Glomerular endothelial cell (primary cell): Measurements from ENCODE around the gene OSMR. TPM values are rescaled to one million over a fixed set of nuclear protein-coding genes. Genes with fewer than 3 reads are reported as not detected.
"Not testable (repeated sequence)": the region's sequence is repeated elsewhere in the genome, so short reads cannot be mapped to it uniquely, and the experiment has no call there.

Experiments used
- DNase-seq: peaks from one replicate; pipeline ENCODE4 v3.0.0-alpha.2; 2011; ENCODE audit warnings: low read depth, low spot score; ENCODE audit errors: extremely low read depth
- total RNA-seq: library from RNA; depleted of rRNA; stranded (reverse); fragments of >200 nt; gene quantifications from 2 replicates; pipeline ENCODE4 v1.2.3, GENCODE V29; 2015

Gene OSMR
- total RNA-seq, 1 donor from 2014 or later = 37.3 TPM

DNA sequence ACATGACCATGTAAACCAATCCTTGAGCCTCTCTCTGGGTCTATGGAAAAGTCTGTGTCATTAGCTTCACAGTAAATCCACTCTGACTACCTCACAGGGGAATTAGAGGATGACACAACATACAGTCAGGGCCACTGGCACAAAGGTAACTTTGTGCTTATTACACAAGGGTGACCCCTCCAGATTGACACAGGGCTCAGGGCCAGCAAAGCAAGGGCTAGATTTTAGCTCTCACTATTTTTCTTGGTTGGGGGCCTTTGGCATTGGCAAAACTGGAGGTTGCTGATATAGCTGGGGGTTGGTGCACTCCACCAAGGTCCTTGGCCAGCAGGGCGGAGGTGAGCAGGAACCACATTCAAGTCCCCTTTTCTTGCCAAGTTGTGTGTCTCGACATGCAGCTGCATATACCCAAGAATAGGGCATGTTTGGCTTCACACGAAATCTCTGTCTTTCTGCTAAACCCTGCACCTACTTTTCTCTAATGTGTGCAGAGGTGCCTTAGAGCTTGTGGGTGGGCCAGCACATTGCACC, 15.2 kb upstream of the OSMR start:
- DNase-seq = no peak

DNA sequence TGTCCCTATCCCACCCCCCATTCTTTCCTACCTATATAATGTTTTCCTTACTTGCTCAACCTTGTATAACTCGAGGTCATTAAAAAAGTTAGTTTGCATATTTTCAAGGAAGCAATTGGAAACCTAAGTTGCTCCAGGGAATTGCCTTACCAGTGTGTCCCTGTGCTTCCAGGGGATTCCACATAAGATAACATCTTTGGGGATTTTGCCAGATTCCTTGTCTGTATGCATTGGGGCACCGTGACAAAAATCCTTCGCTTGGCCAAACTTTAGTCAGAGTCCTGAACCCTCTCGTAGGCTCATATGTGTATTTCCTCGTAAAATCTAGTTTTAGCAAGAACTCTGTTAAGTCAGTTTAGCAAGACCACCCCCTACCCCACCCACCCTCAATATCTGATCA, 14.7 kb upstream of the OSMR start:
- DNase-seq = no peak

- no peak for DNase-seq
Observed at GRCh38 chr5:38831909-38832308, 13.9 kb upstream of the OSMR start.

DNA sequence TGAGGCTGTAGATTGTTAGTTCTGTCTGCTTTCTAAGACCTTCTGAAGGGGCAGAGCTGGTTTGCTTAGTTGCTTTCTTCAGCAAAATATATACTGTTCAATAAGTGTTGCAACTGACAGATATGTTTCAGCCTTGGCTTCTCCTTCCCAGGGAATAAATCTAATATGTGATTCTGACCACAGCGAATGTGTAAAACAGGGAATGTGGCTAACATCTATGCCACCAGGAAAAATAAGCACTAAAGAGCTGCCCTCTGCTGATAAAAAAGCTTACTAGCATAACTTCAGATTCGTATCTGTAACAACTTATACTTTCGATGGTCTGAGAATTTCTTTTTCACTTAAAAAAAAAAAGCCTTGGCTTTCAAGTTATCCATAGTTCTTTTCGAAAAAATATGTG, 13.0 kb upstream of the OSMR start:
- DNase-seq = no peak

GRCh38 chr5:38835887-38836286, 9.9 kb upstream of the OSMR start:
- no peak for DNase-seq

DNA sequence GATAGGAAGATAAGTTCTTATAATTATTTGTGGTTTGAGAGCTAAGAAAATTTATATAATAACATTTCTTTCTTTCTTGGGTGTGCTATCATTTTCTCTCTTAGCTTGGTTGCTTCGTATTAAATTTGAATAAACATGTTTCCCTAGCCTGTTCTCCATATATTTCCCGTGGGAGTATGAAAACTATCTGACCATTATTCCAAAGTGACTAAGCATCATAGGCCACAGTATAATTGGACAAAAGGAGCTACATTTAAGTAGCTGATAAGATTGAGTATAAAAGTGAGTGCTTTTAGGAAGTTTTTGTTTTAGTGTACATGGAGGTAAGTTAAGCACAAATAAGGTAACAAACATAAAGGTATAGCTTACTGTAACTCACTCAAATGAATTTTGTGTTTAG, 8.4 kb upstream of the OSMR start:
- DNase-seq = no peak

DNA sequence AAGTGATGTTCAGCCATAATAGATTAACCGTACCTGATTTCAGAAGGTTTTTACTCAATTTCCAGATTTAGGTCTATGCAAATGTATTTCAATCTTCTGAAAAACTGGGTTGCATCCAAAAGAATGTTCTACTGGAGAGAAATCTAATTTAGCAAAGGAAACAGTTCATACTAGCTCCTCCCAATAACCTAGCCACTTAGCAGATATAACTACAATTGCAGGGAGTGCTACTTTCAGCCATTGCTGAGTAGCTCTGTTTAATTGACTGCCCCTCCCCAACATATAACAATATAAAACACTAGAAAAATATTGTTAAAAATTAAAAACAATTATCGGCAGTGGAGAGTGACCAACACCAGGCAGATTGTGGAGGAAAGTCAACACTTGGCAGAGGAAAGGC, 7.9 kb upstream of the OSMR start:
- DNase-seq = no peak

- DNase-seq = no peak
Observed at GRCh38 chr5:38843665-38844064, 2.1 kb upstream of the OSMR start.

DNA sequence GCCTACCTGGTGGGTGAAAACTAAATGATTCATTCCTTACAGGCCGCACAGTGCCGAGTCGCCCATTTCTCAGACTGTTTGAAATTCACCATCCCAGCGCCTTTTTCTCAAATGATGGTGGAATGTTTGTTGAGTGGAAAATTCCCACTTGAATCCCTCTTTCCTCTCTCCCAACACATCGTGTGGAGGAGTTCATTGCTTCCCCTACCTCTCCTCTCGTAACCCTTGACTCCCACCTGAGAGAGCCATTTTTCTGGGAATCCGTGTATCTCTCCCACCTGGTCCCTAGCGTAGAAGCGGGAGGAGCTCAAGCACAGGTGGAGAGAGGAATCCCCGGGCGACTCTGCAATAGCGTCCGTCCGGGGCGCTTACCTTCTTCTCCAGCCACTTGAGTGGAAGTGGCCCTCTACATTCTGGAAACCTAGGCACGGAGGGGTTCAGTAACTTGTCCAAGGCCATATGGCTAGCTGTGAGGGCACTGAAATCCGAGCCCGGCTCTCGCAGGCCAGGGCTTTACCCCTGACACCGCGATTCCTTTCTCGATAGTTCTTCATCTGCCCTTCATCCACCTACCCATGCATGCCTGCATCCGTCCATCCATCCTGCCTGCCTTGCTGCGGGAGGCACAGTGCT, 683 bp downstream of the OSMR start:
- DNase-seq = no peak

- no peak for DNase-seq
Observed at GRCh38 chr5:38847559-38848347, 1.9 kb downstream of the OSMR start.

GRCh38 chr5:38848637-38849036, 2.8 kb downstream of the OSMR start:
- DNase-seq = no peak

GRCh38 chr5:38851640-38852039, 5.8 kb downstream of the OSMR start:
- not testable (repeated sequence) for DNase-seq

- no peak for DNase-seq
Observed at GRCh38 chr5:38853753-38854470, 8.1 kb downstream of the OSMR start.

DNA sequence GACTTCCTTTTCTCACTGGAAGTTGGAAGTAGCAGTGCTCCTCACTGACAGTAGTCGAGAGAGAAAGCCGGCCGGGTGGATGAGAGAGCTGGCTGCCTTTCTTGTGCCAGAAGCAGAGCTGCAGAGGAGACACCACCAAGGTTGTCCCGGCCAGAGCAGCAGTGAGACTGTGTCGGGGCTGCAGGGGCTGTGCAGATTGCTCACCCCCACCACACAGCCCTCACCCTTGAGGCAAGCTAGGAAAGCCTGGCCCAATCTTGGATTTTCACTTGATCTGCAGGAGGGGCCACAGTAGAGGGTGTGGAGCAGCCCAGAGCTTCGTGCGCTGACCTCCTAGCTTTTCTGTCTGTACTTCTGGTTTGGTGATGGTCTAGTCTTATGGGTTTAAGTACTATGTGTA, 9.1 kb downstream of the OSMR start:
- no peak for DNase-seq

- DNase-seq = no peak
Observed at GRCh38 chr5:38856660-38857059, 10.8 kb downstream of the OSMR start.

DNA sequence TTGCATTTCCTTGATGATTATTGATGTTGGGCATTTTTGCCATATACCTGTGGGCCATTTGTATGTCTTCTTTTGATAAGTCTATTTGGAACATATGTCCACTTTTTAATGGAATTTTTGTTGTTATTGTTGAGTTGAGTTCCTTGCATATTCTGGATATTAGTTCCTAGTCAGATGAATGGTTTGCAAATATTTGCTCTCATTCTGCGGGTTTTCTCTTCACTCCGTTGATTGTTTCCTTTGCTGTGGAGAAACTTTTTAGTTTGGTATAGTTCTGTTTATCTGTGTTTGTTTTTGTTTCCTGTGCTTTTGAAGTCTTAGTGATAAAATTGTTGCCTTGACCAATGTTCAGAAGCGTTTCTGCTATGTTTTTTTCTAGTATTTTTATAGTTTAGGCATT, 13.0 kb downstream of the OSMR start:
- no peak for DNase-seq

DNA sequence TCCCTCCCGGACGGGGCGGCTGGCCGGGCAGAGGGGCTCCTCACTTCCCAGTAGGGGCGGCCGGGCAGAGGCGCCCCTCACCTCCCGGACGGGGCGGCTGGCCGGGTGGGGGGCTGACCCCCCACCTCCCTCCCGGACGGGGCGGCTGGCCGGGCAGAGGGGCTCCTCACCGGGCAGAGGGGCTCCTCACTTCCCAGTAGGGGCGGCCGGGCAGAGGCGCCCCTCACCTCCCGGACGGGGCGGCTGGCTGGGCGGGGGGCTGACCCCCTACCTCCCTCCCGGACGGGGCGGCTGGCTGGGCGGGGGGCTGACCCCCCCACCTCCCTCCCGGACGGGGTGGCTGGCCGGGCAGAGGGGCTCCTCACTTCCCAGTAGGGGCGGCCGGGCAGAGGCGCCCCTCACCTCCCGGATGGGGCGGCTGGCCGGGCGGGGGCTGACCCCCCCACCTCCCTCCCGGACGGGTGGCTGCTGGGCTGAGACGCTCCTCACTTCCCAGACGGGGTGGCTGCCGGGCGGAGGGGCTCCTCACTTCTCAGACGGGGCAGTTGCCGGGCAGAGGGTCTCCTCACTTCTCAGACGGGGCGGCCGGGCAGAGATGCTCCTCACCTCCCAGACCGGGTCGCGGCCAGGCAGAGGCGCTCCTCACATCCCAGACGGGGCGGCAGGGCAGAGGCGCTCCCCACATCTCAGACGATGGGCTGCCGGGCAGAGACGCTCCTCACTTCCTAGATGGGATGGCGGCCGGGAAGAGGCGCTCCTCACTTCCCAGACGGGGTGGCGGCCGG, 16.4 kb downstream of the OSMR start:
- DNase-seq = not testable (repeated sequence)

DNA sequence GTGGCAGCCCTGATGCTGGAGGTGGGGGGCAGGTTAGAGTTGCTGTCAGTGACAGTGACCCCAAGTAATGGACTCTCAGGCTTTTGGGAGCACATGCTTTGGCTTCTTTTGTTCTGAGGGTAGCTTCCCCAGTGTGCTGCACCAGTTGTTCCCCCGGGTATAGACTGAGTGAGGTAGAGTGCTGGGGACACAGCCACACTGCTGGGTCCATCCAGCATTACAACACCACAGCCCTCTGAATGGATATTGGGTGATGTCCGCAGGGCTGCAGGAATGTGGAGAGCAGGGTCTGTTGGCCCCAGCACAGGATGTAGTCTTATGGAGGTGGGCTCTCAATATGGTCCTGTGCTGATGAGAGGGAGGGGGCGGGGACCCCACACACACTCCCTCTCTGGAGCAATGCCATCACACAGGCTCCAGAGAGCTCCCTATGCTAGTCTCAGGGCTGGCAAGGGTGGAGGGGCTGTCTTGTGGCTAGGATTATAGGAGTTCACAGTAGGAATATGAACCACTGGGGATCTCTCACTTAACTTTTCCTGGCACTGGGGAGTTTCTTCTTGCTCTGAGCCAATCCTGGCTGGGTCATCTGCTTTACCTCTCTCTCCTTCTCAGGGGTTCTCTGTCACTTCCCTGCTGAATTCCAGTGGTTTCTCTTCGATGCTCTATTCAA, 20.7 kb downstream of the OSMR start:
- DNase-seq = no peak

GRCh38 chr5:38867032-38867398, 21.2 kb downstream of the OSMR start:
- no peak for DNase-seq

DNA sequence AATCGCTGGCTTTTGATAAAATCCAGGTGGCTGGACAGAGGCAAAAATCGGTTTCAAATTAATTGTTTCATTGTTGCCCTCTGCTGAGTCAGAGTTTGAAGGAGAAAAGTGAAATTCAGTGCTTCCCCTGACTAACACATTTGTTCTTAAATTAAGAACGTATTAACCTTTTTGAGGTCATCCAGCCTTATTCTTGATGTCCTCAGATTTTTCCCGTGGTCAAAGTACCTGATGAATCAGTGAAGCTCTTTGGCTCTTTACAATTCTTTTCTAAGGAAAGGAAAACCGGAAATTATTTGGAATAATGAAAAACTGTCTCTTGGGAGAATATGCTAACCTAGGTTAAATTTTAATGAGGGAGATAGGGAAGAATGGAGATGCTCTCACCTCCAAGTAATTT, 21.6 kb downstream of the OSMR start:
- DNase-seq = no peak
